Gastroesophageal sphincter (tissue), 4 donors: ENCODE measurements around the gene CABP7. TPM values are rescaled to one million over a fixed set of nuclear protein-coding genes. Genes with fewer than 3 reads are reported as not detected.

Experiments
- ATAC-seq: fragments of 150-250 bp; one replicate; pipeline ENCODE4 v1.9.1; 2016; ENCODE audit warnings: mild to moderate bottlenecking, moderate library complexity
- H3K27ac ChIP-seq, 4 donors: fragments of 200-600 bp; sonication (generic) in 3 of 4; 1 replicate in 3 of 4; 2 replicates in 1 of 4; pipeline ENCODE4 v1.5.1; 2016 to 2019
- H3K27me3 ChIP-seq: fragments of 200-600 bp; sonication (generic); one replicate; pipeline ENCODE4 v1.5.1; 2019
- H3K36me3 ChIP-seq, 2 donors: fragments of 200-600 bp; sonication (generic); one replicate each; pipeline ENCODE4 v1.5.1; 2019; ENCODE audit warnings: control low read depth in 1 of 2
- H3K4me1 ChIP-seq, 3 donors: fragments of 200-600 bp; sonication (generic); 1 replicate in 2 of 3; 2 replicates in 1 of 3; pipeline ENCODE4 v1.5.1; 2016 to 2019; ENCODE audit warnings: control low read depth in 2 of 3
- H3K4me3 ChIP-seq, 2 donors: fragments of 200-600 bp; sonication (generic); one replicate each; pipeline ENCODE4 v1.5.1; 2019; ENCODE audit warnings: mild to moderate bottlenecking in 1 of 2, moderate library complexity in 1 of 2
- H3K9me3 ChIP-seq, 3 donors: fragments of 200-600 bp; sonication (generic); one replicate each; pipeline ENCODE4 v1.5.1; 2017 to 2019; ENCODE audit warnings: control low read depth in 2 of 3
- CTCF ChIP-seq, 4 experiments: fragments of 200-600 bp in 2 of 4; fragments of 450-650 bp in 2 of 4; sonication (generic) in 1 of 4; IDR thresholded peaks; one replicate each; pipeline ENCODE4 v1.5.1; 2017 to 2019; ENCODE audit warnings: antibody characterized with exemption in 4 of 4, mild to moderate bottlenecking in 2 of 4, moderate library complexity in 2 of 4
- EP300 ChIP-seq: sonication (generic); formaldehyde crosslinking; IDR thresholded peaks from one replicate; pipeline ENCODE4 v1.6.1; 2017; ENCODE audit warnings: antibody characterized with exemption, mild to moderate bottlenecking
- POLR2A ChIP-seq, 2 donors: fragments of 450-650 bp; IDR thresholded peaks; one replicate each; pipeline ENCODE4 v1.6.1; 2017; ENCODE audit warnings: antibody characterized with exemption in 2 of 2, mild to moderate bottlenecking in 2 of 2, moderate library complexity in 1 of 2
- POLR2AphosphoS5 ChIP-seq: sonication (generic); formaldehyde crosslinking; IDR thresholded peaks from one replicate; pipeline ENCODE4 v1.6.1; 2017; ENCODE audit warnings: antibody characterized with exemption
- WGBS, 2 donors: methylation state at CpG; one replicate each; pipeline ENCODE4 v1.1.5; 2018; ENCODE audit warnings: low coverage in 1 of 2; 5-methylcytosine and 5-hydroxymethylcytosine counted together
- total RNA-seq, 4 donors: library from RNA; depleted of rRNA; stranded (reverse); fragments of >200 nt; gene quantifications; one replicate each; pipeline ENCODE4 v1.1.0, GENCODE V29; 2016

The CABP7 gene
- total RNA-seq, 4 donors from 2014 or later, result 0.27 to 0.62 (median 0.32) TPM; not detected in 1

GRCh38 chr22:29710193-29710592, 9.6 kb upstream of the CABP7 start:
- Histone ChIP-seq H3K27me3 (peaks cover 97% of the 10 kb centered on the region), H3K36me3 (no peaks in the 10 kb centered on the region), H3K4me1 (peaks cover 0 to 15% (median 0%) of the 10 kb centered on the region in 3 donors), H3K4me3 (no peak overlapping the region), H3K9me3 (no peaks in the 10 kb centered on the region), H3K27ac (no peak overlapping the region)
- 80% methylated on average over 1 of the region's 15 CpGs; no CpG with 5 or more reads in 1 of the 2 donors for WGBS, 2 donors
- no peak for ATAC-seq
- TF ChIP-seq POLR2AphosphoS5, result no peak
- no peak for TF ChIP-seq CTCF (IDR thresholded peaks at IDR 0.05)
- no peak for TF ChIP-seq EP300
- TF ChIP-seq POLR2A (IDR thresholded peaks at IDR 0.05), result no peak

- WGBS, 2 donors, result 58% methylated on average over 4 of the region's 18 CpGs; no CpG with 5 or more reads in 1 of the 2 donors
- H3K27ac ChIP-seq, result no peak overlapping the region
- no peak overlapping the region for H3K4me3 ChIP-seq
- no peak for TF ChIP-seq CTCF (IDR thresholded peaks at IDR 0.05)
- peak; percentile 31 for TF ChIP-seq POLR2AphosphoS5
- H3K27me3 ChIP-seq, result peaks cover 97% of the 10 kb centered on the region
- no peak for ATAC-seq
- H3K36me3 ChIP-seq, result no peaks in the 10 kb centered on the region
- H3K9me3 ChIP-seq, result no peaks in the 10 kb centered on the region
- peaks cover 0 to 8% (median 0%) of the 10 kb centered on the region in 3 donors for H3K4me1 ChIP-seq
Measured at GRCh38 chr22:29710922-29711593, 8.7 kb upstream of the CABP7 start.

- Histone ChIP-seq H3K4me3 (no peak overlapping the region), H3K9me3 (no peaks in the 10 kb centered on the region), H3K27ac (no peak overlapping the region), H3K4me1 (no peaks in the 10 kb centered on the region), H3K27me3 (peaks cover 93% of the 10 kb centered on the region), H3K36me3 (no peaks in the 10 kb centered on the region)
- ATAC-seq, result no peak
- TF ChIP-seq CTCF (IDR thresholded peaks at IDR 0.05), result no peak
- TF ChIP-seq POLR2AphosphoS5, result no peak
- no peak for TF ChIP-seq EP300
- TF ChIP-seq POLR2A (IDR thresholded peaks at IDR 0.05), result no peak
- 83 to 88% methylated on average over 2 of the region's 2 CpGs for WGBS, 2 donors
Measured at GRCh38 chr22:29712119-29712518, 7.7 kb upstream of the CABP7 start.

- 58% methylated on average over 6 of the region's 8 CpGs; no CpG with 5 or more reads in 1 of the 2 donors for WGBS, 2 donors
- no peak for ATAC-seq
- Histone ChIP-seq H3K27me3 (peaks cover 93% of the 10 kb centered on the region), H3K4me1 (no peaks in the 10 kb centered on the region), H3K4me3 (no peak overlapping the region), H3K36me3 (no peaks in the 10 kb centered on the region), H3K9me3 (no peaks in the 10 kb centered on the region), H3K27ac (no peak overlapping the region)
- TF ChIP-seq EP300 (no peak), CTCF (IDR thresholded peaks at IDR 0.05) (no peak), POLR2AphosphoS5 (no peak), POLR2A (IDR thresholded peaks at IDR 0.05) (no peak)
Measured at GRCh38 chr22:29713156-29713727, 6.6 kb upstream of the CABP7 start.

- WGBS, 2 donors, result 61% methylated on average over 3 of the region's 13 CpGs; no CpG with 5 or more reads in 1 of the 2 donors
Measured at GRCh38 chr22:29715240-29715639, 4.6 kb upstream of the CABP7 start.

More at GRCh38 chr22:29715240-29715639, 4.6 kb upstream of the CABP7 start:
- H3K27ac ChIP-seq, result no peak overlapping the region
- peaks cover 0 to 8% (median 2%) of the 10 kb centered on the region in 3 donors for H3K4me1 ChIP-seq
- TF ChIP-seq POLR2AphosphoS5 (no peak), CTCF (IDR thresholded peaks at IDR 0.05) (no peak), EP300 (no peak), POLR2A (IDR thresholded peaks at IDR 0.05) (no peak)
- no peaks in the 10 kb centered on the region for H3K9me3 ChIP-seq
- H3K4me3 ChIP-seq, result no peak overlapping the region
- no peak for ATAC-seq
- peaks cover 93% of the 10 kb centered on the region for H3K27me3 ChIP-seq
- no peaks in the 10 kb centered on the region for H3K36me3 ChIP-seq
